CD4-positive, alpha-beta T cell treated with Interleukin-17A for 4 hours (primary cell): ENCODE results near the gene ADRA2B.

Source experiments
- DNase-seq: peaks from one replicate; pipeline ENCODE4 v3.0.0-alpha.2; 2020; ENCODE audit warnings: mixed read lengths

ADRA2B gene

DNA sequence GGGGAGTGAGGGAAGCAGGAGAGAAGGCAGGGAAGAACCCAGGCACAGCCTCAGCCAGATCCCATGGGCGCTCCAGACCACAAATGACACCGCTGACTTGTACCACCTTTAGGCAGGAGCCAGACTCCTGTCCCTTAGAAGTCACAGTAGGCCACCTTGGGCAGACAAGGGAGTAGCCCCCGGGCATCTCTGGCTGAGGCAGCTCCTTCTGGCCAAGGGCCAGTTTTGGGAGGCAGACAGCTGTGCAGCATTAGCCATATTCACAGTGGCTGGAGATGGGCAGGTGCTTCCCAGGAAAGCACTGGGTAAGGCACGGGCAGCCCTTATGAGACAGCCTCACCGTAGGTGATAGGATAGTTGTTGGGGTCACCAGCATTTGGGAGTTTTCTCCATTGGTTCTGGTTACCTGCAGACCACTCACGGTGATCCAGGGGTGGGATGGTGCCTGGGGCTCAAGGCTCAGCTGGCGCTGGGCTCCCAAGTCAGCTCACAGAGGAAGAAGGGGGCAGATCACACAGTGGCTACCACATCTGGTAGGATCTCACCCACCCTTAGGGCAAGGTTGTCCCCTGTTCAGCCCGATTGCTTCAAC, 19.9 kb upstream of the ADRA2B start:
- no peak for DNase-seq

DNA sequence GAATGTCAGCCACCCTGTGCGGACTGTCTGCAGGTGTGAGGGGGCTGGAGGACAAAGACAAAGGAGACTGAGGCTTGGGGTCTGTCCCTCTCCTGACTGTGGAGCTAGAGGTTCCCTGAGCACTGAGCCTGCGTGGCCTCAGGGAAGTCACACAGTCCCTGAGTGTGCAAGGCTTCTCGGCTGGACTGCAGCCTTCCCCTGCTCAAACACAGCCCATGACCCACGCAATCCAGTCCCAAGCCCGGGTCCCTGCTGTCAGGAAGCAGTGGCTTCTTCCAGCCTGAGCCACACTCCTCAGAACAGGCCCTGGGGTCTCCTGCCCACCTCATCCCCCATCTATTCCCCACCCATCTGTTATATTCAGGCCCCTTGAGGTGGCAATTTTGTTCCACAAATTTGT, 19.2 kb upstream of the ADRA2B start:
- DNase-seq = no peak

DNA sequence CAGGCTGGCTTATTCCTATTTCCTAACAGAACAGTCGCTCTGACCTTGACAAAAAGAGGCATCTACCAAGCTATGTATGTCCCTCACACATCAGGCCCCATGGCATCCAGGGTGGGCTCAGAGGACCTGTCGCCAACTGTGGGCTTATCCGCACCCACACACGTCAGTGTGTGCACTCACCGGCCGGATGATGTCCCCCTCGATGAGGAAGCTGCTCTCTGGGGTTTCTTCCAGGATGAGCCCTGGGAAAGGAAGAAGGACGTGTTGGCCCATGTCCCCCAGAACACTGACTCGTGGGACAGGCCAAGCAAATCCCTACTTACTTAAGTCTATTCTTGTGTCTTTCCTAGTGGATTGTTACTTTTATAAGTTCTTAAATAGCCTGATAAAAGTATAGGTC, 18.8 kb upstream of the ADRA2B start:
- no peak for DNase-seq

DNA sequence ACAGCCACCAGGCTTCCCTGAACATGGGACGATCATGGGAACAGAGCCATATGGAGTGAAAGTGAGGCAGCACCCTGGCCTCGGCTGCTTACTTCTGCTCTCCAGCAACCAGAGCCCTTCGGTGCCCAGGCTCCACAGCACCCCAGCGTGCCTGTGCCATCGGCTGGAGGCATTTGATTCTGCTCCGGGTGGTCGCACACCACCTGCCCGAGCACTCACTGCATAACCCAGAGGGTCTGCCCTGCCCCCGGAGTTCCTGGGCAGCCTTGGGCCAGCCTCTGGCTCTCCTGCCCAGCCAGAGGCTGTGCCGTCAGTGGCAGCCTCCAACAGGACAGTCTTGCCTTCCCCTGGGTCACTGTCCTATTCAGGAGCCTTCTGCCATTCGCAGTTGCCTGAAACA, 18.1 kb upstream of the ADRA2B start:
- no peak for DNase-seq

DNA sequence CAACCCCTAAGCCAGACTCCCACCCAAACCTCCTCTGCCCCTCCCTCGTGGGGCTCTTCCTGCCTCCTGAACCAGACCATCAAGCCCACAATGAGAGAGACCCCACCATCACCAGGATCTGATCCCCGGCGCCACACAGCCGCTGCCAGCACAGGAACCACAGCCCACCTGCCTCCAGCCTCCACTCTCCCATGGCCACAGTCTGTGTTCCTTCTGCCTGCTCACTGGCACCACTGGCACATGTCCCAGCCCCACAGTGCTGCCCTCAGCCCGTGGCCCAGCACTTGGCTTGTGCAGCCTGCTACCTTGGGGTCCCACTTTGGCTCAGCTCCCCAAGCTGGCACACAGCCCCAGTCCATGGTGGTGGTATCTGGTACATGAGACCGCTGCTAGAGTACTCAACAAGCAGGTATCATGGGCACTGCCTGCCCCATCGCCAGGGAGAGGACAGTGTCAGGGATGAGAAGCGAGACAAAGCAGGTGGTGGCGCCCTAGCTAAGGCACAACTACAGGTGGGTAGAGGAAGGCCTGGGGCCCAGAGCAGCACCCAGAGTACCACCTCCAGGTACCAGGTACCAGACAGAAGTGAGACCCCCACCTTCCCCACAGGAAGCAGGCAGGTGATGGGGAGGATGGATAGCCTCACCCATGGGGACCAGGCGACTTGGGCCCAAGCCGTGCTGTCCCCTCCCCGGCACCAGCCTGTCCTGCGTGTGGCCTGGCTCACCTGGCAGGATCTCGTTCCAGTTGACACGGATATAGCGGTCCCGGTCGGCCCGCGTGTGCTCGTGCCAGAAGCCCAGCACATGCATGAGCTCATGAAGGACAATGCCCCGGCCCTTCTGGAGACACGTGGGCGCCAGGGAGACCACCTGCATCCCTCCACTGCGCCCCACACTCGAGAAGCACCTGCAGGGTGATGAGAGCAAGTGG, 15.7 kb upstream of the ADRA2B start:
- no peak for DNase-seq

DNA sequence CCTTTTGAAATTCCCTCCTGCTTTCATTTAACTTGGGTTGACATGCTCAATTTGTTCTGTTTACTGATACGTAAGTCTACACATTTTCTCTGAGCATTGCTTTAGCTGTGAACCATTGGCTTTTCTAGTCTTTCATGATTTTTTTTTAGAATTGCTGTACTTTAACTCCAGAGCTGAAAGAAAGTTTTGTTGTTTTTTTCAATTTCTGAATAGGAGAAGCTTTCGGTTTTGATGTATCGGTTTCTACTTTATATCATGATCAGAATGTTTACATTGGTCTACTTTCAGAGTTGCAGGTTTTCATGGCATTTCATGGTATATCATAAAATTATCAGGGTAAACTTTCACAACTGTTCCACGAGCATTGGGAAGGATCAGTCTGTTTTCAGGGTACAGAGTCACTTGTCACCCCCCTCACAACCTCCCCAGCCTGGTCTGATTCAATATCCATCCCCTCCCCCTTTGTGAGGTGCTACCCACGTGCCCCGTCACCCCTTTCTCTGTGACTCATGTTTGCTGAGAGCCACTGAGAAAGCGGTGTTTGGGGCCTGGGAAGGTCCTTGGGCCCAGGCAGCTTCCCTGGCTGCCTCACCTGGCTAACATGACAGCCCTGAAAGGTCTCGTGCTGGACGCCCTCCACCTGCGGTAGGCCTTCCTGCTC, 14.9 kb upstream of the ADRA2B start:
- DNase-seq = peak; percentile 36

DNA sequence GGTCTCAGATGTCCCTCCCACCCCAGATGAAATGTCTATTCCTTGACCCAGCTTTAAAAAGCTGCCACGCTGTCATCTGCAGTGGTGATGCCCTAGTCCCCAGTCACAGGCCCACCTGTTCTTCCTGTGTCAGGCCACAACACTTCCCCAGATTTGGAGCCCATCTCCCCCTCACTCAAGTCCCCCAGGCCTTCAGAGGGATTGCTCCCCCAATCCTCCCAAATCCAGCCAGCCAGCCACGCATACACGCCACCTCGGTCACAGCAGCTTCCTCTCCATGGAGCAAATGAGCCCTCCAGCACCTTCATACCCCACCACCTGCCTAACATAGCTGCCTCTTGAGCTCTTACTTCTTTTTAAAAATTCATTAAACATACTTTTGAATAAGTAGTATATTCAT, 14.1 kb upstream of the ADRA2B start:
- DNase-seq = no peak

DNA sequence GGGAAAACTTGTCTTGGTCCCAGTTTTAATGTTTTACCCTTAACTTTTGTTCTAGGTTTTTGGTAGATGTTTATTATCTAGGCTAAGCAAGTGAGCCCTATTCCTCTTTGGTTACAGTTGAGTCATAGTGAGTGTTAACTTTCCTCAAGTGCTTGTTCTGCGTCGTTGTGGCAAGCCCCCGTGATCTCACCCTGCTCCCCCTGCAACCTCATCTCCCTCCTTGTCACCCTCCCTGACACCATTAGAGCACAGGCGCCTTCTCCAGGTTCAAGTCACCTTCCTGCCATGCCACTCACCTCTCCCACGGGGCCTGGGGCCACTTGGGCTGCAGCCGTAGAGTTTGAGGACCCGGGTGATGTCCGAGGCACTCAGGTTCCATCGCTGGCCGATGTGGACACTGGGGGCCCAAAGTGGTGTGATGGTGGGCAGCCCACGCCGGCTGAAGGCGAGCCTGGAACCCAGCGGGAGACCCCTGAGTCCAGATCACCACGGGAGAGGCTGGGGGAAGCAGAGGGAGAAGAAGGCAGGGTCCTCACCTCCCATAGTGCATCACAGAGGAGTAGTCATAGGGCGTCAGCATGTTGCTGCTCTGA, 13.3 kb upstream of the ADRA2B start:
- no peak for DNase-seq

DNA sequence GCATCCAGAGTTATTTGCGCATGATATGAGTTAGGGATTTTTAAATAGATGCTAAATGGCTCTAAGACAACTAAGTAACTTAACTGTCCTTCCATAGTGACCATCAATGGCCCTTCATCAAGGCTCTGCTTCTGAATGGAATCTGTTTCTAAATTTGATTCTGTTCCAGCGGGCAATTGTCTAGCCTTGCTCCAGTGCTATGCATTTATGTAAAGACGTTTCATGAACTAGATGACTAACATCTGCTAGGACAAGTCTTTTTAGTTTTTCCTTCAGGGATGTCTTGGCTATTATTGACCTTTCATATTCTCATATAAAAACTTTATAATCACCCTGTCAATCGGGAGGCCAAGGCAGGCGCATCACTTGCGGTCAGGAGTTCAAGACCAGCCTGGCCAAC, 12.1 kb upstream of the ADRA2B start:
- no peak for DNase-seq

DNA sequence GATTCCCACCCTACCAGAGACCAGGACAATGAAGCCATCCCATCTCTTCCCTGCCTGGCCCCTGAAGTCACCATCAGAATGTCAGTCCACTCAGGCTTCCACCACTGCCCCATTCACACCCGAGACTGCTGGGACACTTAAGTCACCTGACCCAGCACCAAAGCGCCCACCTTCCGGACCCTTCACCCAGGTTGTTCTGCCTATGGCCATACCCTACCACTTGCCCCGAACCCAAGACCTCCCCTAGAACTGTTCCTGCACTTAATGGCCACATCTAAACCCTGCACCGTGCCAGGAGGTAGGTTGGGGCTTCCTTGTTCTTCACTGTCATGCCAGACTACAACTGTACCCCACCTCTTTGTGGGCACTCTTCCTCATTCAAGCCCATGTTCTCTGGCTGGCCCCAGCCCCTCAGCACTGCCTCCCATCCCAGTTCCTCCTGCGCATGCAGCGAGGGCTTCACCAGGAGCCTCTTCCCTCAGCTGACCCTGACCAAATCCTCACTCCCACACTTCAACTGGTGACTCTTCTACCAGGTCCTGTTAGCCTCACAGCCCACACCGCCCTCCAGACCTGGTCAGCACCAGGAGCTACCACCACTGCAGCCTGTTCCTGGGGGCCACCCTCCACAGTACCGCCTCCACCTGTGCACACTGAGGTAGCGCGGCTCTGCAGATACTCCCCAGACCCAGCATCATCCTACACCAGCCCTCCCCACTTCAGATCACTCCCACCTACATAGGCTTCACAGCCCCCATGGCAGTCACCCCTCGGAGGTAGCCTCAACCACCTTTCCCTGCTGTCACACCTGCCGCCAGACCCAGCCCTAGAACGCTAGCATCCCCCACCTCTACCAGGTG, 8.3 kb upstream of the ADRA2B start:
- no peak for DNase-seq

DNA sequence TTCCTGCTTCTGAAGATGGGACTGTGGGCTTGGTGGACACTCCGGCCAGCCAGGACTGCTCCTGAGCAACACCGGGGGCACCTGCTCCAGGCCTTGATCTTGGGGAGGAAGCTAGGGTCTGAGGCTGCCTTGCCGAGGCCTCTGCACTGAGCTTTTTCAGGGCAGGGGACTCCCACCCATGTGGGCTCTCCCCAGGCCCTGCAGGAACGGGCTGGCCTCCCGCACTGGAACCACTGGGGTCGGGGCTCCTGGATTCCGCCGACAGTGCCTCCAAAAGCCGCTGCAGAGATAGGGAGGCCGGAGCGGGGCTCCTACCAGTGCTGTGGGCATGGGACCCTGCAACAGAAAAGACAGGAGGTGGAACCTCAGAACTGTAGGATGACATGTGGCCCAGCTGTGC, 7.6 kb upstream of the ADRA2B start:
- no peak for DNase-seq

DNA sequence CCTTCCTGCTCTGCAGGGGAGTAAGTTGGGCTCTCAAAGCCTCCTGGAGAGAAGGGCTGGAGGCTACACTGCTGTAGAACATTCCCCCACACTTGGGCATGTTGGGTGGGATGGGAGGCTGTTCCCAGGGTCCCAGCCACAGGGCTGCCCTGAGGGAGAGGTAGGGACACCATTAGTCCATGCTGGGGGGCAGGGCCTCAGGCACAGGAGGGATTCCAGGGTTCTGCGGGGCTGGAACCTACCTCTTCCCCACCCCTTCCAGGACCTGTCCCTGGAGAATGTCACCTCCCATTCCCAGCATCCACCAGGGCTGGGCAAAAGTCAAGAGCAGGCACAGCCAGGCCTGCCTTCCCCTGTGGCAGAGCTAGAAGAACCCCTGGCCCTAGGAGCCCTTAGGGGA, 6.9 kb upstream of the ADRA2B start:
- no peak for DNase-seq

DNA sequence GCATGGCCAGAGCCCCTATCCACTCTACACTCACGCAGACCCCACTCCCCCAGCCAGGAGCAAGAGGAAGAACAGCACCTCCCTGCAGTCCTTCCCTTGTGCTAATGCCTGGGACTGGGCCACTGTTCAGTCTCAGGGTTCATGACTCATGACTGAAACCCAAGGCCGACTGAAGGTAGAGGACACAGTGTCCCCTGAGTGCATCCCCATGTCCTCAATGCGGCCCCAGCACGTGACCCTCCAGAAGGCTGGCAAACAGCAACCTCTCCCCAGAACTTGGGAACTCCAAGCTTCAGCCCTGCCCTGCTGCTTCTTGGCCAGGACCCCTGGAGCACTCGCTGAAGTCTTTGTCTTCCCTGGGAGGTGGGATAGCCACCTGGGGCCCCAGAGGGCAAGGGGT, 6.0 kb upstream of the ADRA2B start:
- DNase-seq = no peak

DNA sequence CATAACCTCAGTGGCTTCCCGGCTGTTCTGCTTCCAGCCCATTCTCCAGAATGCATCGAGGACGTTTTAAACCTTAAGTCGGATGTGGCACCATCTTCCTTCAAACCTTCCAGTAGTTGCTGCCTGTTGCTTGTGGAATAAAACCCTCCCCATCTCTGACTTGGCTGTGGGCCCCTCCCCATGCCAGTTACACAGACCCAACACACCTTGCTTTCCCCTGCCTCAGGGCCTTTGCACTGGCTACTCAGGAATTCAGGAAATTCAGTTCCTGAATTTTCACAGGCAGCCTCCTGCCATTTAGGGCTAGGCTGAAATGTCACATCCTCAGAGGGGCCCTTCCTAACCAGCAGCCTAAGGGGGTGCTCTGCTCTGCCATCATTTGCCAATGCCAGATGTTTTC, 5.0 kb upstream of the ADRA2B start:
- DNase-seq = no peak

DNA sequence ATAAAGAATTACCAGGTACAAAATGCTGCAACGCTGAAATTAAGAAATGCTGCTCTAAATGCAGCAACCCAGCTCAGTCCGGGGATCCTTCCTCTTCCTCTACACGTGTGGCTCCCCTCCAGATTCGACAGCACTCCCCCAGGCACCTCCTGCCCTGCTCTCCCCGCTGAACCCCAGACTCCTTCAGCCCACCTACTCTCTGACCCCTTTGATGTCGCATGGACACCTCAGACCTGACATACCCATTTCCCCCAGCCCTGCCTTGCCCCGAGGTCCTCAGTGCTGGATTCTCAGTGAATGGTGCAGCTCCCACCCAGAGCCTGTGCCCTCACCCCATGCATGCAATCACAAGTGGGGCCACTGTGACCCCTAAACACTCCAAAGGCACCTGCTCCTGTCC, 4.6 kb upstream of the ADRA2B start:
- DNase-seq = no peak

DNA sequence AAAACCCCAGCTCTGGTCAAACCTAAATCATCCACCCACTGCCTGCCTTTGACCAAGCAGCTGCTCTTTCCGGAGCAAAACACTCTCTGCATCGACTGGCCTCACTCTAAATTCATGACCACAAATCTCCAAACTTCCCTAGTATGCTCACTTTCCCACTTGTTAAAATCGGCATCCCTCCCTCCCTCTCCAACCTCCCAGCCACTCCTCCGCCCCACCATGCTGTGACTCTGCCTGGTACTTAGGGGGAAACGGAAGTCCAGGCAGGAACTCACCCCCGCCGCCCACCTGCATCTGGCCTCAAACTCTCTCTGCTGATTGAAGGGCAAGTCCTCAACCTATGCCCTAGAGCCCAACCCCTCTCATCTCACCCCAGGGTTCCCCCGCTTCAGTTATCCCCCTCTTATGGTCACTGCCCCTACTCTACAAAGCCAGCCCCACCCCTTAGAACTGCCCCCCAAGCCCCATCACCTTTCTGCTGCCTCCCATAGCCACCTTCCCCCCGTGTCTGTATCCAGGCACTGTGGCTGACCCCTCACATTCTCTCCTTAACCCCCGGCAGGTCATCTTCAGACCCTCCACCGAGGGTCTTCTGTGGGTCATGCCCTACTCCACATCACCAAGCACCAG, 3.8 kb upstream of the ADRA2B start:
- no peak for DNase-seq

DNA sequence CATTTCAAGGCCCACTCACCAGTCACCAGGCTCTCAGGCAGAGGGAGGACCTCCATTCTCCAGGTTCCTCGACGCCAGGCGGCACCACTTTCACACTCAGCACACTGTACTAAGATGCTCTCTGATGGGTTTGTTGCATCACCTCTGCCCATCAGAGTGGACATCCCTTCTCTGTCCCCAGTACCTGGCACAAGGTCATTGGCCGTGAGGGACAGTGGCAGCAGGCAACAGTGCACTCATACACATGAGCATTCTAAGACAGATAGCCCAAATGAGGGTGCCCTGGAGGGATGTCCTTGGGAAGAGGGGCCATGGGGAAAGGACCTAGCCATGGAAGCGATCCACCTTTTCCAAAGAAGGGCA, 3.0 kb upstream of the ADRA2B start:
- DNase-seq = no peak

DNA sequence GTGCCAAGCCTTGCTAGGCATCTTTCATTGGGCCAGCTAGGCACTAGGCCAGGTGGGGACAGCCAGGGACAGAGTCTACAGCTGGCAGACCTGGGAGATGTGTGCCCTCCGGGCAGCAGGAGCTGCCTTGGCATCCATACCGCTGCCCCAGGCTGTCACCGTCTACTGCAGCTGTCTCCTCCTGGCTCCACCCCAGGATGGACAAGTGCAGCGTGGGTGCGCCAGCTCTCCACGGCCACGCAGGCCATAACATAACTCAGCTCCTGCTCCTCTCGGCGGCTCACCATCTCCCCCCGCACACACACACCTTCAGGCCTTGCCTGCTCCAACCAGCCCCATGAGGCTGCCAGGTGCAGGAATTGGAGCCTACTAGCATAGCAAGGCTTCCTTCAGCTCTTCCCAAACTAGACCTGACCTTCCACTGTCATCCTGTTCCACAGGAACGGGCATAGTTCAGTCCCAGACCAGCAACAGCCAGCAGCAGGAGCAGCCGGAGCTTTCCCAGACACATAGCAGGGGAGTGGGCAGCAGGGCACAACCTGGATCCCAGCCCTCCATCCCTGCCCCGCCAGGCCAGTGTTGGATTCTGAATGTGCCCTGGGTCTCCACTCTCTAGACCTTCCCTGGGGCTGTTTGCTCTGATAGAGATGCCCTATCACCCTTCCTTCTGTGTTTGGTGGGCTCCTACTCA, 2.5 kb upstream of the ADRA2B start:
- no peak for DNase-seq

DNA sequence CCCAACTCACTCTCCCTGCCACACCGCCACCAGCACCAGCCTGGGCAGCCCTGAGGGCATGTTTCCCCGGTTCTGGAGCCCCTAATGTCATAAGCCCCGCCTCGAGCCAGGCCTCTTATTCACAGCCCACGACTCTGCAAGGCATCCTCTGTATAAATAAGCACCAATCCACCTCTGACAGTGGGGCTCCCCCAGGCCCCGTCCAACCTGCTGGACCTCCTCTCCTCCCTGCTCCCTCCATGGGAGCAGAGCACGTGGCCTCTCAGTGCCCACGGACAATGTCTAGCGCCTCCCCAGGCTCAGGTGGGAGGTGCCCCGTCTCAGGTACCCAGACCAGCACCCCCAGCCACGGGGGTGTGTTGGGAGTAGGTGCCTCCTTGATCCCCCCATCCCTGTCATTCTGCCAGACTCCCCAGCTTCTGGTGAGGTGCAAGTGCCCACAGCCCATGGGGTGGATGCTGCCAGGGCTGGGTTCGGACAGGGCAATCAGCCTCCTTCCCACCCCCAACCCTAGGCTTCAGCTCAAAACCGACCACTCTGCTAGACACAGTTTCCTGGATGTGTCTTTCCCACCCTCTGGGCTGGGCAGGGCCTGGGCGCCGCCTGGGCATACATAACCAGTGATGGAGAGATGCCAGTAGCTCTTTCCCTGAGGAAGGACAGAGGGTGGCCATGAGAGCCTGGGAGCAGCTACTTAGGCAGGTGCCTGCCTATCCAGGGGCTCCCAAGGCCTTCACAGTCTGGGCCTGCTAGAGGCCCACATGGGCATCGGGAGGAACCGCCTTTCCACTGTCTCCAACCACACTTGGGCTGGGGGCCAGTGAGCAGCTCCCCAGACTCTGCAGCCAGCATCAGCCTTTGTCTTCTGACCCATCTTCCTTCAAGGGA, 1.6 kb upstream of the ADRA2B start:
- DNase-seq = no peak

DNA sequence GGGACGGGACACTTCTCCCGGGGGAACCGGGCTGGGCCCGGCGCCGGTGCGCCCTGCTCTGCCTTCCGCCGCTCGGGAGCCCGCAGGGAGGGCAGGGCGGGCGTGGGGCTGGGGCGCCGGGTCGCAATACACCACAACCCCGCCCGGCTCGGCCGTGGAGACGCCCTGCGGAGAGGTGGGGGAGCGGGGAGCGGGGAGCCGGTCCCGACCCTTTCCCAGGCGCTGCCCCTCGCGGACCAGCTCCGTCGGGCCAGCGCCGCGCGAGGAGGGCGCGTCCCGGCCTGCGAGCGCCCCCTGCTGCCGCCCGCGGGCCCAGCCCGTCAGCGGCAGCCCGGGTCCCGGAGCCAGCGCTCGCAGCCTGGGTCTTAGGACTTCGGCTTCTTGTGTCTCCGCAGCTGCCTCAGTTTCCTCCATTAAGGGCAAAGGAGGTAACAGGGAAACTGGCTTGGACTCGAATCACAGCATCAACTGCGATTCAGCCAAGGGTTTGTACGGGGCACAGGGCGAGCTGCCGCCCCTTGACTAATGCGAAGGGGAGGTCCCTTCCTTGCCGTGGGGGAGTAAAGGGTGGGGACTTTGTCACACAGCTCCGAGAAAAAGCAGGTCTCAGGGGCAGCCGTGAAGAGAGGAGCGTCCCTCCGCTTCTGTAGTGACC, 635 bp upstream of the ADRA2B start:
- peak; percentile 77 for DNase-seq
